HG03095 (cell line): ENCODE data around the gene KANSL3.
"Not testable (repeated sequence)": the region's sequence is repeated elsewhere in the genome, so short reads cannot be mapped to it uniquely, and the experiment has no call there.

Experiments
- ATAC-seq: cut with Tn5 transposase; IDR thresholded peaks from one replicate; pipeline ENCODE4 v1.9.1; 2021; ENCODE audit warnings: moderate library complexity; ENCODE audit not compliant: unreplicated experiment

The KANSL3 gene

DNA sequence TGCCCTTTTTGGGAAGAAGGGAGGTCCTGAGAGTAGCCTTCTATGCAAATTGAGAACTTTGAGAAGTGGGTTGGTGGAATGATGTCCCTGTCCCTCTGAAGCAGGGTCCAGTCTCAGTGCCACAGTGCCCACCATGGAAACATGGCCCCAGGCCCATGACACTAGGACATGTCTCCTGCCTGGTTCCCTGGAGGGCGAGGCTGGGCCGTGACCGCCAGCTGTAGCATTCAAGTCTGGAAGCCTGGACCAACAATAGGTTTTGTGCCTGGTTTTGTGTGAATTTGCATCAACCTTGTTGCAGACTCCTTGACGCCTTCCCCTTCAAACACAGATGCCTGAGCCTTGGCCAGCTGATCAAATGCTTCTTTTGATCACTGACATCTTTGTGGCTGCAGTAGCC, 74.1 kb downstream of the KANSL3 start:
- ATAC-seq, result no peak

DNA sequence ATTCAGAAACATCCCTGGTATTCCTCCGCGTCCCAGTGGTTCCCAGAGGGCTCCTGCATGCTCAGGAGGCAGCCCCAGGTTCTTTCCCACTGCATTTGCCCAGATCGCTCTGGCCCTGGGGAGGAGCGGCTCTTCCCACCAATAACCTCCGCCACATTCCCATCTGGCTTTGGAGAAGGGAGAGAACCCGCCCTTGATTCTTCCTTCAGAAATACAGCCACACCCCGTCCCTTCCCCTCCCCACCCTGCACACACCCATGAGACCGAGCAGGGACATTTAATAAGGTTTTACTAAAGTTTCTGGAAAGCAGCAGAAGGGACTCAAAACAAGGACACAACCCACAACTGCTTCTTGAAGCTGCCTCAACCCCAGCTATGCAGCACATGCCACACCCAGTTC, 79.6 kb downstream of the KANSL3 start:
- no peak for ATAC-seq

DNA sequence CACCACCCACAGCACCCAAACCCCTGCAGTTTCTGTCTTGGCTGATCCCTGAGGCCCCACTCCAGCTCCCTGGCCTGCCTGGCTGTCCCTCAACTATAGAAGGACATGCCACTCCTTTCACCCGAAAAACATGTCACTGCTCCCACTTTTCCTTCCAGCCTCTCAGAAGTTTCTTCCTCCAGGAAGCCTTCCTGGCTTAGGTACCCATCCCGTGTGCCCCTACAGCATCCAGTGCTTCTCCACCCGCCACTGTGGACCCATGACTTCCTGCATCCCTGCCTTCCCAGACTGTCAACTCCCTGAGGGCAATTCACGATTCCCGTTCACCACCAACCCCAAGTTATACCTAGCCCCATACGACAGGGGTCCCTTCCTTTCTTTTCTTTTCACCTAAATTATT, 80.1 kb downstream of the KANSL3 start:
- ATAC-seq, result no peak

DNA sequence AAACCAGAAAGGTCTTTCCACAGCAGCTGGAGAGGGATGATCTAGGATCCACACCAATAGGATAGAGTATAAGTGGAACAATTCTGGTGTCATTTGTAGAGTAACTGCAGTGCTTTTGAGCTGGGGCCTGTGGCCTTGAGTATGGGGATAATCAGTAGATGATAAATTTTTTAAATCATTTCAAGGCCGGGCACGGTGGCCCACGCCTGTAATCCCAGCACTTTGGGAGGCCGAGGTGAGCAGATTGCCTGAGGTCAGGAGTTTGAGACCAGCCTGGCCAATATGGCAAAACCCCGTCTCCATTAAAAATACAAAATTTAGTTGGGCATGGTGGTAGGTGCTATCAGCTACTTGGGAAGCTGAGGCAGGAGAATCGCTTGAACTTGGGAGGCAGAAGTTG, 80.7 kb downstream of the KANSL3 start:
- ATAC-seq, result not testable (repeated sequence)

DNA sequence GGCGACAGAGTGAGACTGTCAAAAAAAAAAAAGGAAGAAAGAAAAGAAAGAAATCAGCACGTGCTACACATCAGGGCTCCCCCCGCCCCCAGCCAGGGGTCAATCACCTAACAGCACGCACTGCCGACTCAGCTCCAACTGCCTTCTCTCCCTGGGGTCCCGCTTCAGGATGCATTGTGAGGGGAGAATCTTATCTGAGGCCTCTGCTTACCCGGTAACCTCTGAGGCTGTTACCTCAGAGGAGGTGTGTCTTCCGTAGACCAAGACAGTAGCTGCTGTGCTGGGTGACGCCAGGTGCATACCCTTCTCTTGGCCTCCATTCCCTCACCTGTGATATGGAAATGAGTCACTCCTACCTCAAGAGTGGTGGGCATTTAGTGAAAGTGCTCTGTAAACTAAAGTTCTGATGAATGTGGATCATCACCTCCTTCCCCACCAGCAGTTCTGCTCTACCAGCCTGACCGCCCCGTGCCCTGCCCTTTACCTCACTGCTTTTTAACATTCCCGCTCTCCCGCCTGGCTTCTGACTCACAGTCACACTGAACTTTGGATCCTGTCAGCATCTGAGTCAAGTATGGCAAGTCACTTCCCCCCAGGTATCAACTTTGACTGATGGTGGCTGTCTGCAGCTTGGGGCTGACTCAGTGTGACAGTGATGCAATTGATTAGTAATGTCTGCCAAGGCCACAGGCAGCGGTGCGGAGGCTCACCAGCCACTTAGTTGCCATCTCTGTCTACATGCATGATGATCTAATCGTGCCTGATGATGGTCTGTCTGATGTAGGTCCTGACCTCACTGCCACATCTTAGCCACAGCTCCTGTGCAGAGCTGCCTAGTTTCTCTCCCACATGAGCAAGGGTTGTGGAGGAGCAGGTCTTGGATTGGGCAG, 81.4 kb downstream of the KANSL3 start:
- ATAC-seq, result no peak

DNA sequence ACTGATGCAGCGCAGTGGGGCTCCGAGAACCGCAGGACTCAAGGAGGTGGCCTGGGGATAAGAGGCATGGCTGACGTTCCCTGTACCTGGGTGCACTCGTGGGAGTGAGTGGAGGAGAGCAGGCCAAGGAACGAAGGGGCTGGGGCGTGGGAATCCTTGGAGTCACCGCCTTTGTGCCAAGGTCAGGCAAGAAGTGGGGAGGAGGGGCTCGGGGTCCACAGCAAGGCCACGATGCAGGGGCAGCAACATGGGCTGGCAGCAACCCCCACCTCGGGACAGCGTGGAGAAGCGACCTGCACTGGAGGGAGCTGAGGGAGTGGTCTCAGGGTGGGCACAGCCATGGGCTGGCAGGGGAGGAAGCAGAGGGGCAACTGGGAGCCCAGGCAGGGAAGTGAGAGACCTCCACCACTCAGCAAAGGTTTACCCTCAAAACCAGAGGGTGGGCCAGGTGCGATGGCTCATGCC, 82.9 kb downstream of the KANSL3 start:
- ATAC-seq, result no peak

DNA sequence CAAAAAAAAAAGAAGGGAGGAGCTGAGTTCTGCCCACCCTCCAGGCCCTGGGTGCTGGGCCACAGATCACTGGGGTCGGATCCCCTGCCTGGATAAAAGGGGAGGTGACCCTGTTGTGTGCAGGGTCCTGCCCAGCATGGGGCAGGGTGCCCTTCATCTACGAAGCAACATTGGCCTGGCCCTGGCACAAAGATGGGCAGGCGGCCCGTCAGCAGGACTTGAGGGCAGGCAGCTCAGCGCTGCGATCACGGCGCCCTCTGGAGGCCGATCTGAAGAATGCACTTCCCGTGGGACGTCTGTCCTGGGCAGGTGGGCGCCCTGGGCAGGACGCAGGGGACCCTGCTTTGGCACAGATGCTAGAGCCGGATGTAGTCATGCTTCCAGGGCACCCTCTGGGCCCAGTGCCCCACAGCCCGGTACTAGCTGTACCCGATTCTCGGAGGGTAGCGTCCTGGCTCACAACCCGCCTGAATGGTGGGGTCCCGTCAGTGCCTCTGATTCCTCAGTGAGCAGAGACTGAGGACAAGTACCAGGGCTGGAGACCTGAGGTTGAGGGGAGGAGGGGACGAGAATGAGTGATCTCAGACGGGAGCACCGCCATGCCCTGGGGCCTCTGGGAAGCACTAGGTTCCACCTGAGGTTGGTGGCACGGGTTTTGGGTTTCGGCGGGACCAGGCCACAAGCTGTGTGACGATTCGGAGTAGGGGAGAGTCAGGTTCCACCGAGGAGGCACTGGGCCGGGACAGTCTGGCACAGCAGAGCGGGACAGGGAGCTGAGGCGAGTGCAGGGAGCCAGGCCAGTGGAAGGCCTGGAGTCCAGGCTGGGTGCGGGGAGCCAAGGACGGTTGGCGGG, 83.6 kb downstream of the KANSL3 start:
- no peak for ATAC-seq

DNA sequence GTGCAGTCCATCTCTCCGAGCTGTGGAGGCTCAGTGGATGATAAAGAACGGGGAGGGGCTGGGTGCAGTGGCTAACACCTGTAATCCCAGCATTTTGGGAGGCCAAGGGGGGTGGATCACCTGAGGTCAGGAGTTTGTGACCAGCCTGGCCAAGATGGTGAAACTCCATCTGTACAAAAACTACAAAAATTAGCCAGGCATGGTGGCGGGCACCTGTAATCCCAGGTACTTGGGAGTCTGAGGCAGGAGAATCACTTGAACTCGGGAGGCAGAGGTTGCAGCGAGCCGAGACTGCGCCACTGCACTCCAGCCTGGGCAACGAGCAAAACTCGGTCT, 84.2 kb downstream of the KANSL3 start:
- ATAC-seq, result not testable (repeated sequence)

DNA sequence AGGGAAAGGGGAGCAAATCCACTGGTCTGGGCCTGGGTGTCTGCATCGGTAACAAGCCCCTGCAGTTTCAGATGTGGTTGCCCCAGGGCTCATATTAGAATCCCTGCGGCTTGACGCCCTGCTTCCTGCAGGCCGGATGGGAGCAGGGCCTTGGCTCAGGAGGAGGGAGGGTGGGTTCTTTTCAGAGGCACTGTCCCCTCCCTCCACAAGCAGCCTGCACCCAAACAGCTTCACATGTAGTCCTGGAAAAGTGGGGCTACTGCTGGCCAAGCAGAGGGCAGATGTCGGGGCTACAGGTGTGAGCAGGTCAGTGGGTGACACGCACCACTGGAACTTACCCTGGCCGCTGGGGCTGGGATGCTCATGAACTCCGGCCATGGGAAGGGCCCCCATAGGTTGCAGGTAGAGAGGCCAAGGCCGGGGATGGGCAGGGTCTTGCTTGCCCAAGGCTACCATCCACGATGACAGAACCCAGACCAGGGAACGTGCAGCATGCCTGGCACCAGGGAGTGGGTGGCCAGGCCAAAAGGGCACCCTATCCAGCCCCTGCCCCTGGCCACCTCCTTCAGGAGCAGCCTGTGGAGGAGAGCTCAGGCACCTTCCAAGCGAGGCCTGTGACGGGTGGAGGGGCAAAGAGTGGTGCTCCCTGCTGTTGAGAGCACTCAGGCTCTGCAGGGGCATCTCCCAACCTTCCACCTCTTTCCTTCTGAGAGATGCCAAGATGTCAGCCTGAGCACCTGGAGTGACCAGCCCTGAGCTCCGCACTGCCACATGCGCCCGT, 84.7 kb downstream of the KANSL3 start:
- no peak for ATAC-seq

DNA sequence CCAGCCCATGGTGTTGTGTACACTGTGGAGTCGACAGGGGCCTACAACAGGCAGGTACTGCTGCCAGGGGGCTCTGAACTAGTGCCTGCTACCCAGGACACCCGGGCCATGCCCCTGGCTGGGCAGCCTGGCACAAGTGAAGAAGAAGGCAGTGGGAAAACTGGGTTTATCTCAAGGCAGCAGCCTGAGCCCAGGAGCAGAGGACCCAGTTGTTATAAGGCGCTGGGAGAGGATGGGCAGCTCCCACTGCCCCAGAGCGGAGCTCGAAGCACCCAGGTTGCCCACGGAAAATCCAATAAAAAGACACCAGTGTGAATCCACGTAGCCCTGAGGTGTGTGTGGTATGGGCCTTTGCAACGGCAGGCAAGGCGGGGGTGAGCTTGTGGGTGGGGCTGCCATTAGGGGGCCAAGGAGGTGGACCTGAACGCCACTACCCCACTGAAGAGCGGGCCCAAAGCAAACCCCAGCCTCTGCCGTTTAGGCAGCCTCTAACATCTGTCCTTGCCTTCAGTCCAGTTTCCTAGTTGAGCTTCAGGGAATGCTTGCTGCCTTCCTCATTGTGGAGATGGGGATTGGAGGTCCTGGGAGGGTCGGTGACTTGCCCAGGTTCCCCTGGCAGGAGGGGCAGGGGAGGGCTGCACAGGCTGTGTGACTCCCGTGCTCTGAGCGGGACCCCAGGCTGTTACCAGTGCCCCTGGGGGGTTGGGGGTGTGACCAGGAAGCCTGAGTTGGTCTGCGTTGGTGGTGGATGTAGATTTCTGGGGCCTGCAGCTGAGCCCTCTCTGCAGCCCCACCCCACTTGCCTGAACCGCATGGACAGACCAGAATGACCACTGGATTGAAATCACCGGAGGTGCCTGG, 85.6 kb downstream of the KANSL3 start:
- ATAC-seq, result no peak

DNA sequence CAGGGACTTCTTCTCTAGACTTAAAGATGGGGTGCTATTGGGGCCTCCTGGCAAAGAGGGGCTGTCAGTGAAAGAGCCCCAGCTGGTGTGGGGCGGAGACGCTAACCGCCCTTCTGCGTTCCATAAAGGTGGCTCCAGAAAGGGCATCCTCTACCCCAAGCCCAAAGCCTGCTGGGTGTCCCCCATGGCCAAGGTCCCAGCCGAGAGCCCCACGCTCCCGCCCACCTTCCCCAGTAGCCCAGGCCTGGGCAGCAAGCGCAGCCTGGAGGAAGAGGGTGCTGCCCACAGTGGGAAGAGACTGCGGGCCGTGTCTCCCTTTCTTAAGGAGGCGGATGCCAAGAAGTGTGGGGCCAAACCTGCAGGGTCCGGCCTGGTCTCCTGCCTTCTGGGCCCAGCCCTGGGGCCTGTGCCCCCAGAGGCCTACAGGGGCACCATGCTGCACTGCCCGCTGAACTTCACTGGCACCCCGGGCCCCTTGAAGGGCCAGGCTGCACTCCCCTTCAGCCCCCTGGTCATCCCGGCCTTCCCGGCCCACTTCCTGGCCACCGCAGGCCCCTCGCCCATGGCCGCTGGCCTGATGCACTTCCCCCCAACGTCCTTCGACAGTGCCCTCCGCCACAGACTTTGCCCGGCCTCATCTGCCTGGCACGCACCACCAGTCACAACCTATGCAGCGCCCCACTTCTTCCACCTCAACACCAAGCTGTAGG, 86.4 kb downstream of the KANSL3 start:
- ATAC-seq, result no peak

DNA sequence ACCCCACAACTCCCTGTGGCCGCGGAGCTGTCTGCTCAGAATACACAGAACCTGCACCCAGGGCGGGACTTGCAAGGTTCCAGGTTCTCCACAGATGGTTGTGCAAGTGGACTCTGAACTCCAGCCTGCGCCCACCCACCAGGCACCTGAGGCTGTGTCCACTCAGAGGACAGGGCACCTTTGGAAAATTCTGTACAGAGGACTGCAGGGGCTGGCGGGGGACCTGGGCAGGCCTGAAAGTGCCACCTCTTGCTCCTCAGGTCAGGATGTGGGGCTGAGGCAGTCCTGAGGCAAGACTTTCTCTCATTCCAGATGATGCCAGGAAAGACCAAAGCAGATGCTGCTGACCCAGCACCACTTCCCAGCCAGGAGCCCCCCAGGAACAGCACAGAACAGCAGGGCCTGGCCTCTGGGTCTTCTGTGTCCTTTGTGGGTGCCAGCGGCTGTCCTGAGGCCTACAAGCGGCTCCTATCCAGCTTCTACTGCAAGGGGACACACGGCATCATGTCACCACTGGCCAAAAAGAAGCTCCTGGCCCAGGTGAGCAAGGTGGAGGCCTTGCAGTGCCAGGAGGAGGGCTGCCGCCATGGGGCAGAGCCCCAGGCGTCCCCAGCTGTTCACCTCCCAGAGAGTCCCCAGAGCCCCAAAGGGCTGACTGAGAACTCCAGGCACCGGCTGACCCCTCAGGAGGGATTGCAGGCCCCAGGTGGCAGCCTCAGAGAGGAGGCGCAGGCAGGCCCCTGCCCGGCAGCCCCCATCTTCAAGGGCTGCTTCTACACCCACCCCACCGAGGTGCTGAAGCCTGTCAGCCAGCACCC, 87.1 kb downstream of the KANSL3 start:
- ATAC-seq, result no peak

DNA sequence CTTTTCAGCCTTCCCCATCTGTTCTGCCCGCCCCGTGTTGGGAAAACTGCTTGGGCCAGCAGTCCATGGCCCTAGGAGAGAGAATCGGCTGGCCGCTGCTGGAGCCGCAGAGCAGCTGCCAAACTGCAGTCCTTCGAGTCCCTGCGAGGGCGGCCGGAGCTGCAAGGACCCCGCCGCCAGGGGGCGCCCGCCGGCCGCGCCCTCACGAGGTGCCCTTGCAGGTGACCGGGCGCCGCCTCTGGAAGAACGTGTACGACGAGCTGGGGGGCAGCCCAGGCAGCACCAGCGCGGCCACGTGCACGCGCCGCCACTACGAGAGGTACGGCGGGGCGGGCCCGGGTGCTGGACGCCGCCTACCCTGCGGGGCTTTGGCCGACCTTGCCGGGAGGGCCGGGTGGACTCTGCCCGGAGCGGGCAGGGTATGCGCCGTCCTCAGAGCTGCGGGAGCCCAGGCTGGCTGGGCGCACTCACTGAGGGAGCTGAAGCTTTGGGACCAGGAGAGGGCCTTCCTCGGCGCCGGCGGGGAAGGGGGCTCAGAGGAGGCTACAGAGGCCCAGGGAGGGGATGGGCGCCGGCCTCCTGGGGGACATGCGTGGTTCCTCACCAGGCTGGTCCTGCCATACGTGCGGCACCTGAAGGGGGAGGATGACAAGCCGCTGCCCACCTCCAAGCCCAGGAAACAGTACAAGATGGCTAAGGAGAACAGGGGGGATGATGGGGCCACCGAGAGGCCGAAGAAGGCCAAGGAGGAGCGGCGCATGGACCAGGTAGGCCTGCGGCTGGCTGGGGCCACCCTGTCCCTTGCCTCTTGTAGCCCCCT, 87.9 kb downstream of the KANSL3 start:
- ATAC-seq, result no peak

DNA sequence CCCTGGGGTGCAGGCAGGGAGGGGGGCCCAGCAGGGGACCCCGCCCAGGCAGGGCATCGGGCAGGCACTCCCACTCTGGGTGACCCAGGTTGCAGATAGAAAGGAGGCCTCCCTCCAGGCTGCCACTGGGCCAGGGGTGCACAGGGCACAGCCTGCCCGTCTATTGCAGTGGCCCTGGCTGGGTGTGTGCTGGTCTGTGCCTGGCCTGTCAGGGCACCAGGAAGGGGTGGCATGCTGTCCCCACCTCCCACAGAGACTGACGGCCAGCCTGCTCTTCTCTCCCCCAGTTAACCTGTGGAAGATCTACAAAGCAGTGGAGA, 88.7 kb downstream of the KANSL3 start:
- no peak for ATAC-seq

DNA sequence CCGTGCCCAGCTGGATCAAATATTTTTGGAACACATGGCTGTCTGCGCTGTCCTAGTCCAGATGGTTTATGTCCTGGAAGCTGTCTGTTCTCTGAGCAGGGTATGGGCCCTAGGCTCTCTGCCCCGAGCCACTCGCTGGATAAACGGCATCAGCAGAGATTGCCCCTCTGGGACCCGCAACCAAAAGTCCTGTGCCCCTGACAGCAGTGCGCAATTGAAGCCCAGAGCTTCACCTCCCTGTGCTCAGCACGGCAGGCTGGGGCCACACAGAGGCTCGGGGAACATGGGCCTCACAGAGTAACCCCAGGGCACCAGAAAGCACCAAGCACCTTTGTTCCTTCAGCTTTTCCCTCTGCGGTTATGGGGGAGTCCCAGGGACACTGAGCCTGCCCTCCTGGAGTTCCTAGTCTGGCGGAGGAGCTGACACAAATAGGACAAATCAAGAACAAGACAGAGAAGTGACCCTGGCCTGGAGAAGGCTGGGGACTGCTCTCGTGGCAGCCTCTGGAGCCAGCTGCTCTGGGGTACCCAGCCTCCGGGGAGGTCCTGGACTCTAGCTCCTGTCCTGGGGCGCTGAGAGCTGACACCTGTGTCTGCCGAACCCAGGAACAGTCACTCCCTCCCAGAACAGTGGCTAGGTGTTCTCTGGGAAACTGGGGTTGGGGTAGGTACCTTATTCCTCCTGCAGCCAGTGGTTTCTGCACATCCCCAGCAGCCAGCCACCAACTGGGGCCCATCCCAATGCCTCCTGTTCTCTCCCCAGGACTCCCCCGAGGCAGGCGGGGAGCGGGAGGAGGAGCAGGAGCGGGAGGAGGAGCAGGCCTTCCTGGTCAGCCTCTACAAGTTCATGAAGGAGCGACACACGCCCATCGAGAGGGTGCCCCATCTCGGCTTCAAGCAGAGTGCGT, 89.3 kb downstream of the KANSL3 start:
- no peak for ATAC-seq

DNA sequence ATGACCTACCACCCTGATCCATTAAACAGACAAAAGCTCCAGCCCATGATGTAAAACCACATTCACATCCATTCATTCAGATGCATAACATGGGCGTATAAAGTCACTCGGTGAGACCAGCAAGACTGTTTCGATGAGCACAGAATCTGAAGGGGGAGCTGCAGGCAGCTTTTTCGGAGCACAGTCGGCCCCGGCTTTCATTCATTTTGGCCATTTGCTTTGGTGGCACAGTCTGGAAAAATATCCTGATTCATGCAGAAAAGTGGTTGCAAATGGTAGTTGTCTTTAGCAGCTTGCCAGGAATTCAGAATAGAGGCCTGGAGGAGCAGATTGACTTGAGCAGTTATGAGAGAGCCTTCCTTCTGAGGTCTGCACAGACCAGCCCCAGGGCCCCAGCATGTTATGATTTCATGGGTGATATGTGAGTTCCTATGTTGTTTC, 90.4 kb downstream of the KANSL3 start:
- no peak for ATAC-seq

DNA sequence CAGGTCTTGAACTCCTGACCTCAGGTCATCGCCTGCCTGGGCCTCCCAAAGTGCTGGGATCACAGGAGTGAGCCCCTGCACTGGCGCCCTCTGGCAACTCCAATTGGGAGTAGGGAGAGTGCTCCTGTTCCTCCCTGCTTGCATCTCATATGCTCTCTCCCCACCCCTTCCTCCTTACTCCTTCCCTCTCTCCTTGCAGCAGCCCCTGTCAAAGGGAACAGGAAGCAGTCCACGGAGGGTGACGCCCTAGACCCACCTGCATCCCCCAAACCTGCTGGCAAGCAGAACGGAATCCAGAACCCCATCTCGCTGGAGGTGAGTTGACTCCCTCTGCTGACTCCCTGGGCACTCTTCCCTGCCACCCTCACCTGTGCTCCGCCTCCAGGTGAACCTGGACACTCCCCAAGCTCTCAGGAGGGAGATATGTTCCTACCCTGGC, 90.9 kb downstream of the KANSL3 start:
- no peak for ATAC-seq
